HG02884 (cell line): ENCODE measurements around the gene HBQ1.
"Not testable (repeated sequence)": the region's sequence is repeated elsewhere in the genome, so short reads cannot be mapped to it uniquely, and the experiment has no call there.

Experiments
- ATAC-seq: cut with Tn5 transposase; IDR thresholded peaks from one replicate; pipeline ENCODE4 v1.9.1; 2021; ENCODE audit warnings: mild to moderate bottlenecking, moderate library complexity; ENCODE audit not compliant: unreplicated experiment

The HBQ1 gene

GRCh38 chr16:200388-200787, 20.1 kb downstream of the HBQ1 start:
- no peak for ATAC-seq

- ATAC-seq: no peak
These were observed 23.0 kb downstream of the HBQ1 start for GRCh38 chr16:203246-203645.

- not testable (repeated sequence) for ATAC-seq
These were observed 23.8 kb downstream of the HBQ1 start for GRCh38 chr16:204046-204445.

- not testable (repeated sequence) for ATAC-seq
These were observed 29.1 kb downstream of the HBQ1 start for GRCh38 chr16:209359-209758.

GRCh38 chr16:211631-212180, 31.4 kb downstream of the HBQ1 start:
- ATAC-seq: not testable (repeated sequence)

GRCh38 chr16:212999-213398, 32.7 kb downstream of the HBQ1 start:
- ATAC-seq: no peak

GRCh38 chr16:220021-220420, 39.8 kb downstream of the HBQ1 start:
- ATAC-seq: no peak

- ATAC-seq: no peak
These were observed 48.0 kb downstream of the HBQ1 start for GRCh38 chr16:228151-228851.

GRCh38 chr16:228852-229730, 48.8 kb downstream of the HBQ1 start, which contains the start of gene LUC7L:
TSS of gene LUC7L (minus strand) at chr16:229449. CDS start at chr16:229339, 110 bp downstream.
- peak; percentile 80 for ATAC-seq

GRCh38 chr16:229731-230281, 49.5 kb downstream of the HBQ1 start:
- no peak for ATAC-seq

GRCh38 chr16:230351-230750, 50.1 kb downstream of the HBQ1 start:
- ATAC-seq: not testable (repeated sequence)
